ENCODE measurements around the gene ZNF432. TPM values are rescaled to one million over a fixed set of nuclear protein-coding genes. Genes with fewer than 3 reads are reported as not detected.
"Not testable (repeated sequence)": the region's sequence is repeated elsewhere in the genome, so short reads cannot be mapped to it uniquely, and the experiment has no call there.

Gene ZNF432
- polyA plus RNA-seq, 1 experiment = 1.9 TPM

DNA sequence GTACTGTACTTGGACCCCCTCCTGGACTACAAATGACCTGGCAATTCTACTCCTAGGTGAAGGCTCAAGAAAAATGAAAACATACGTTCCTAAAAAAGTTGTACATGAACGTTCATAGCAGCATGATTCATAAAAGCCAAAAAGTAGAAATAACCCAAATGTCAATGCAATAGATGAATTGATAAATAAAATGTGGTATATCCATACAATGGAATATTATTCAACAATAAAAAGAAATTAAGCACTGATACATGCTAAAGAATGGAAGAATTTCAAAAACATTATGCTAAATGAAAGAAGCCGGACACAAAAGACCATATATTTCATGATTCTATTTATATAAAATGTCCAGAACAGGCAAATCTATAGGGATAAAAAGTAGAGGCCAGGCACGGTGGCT is 9.5 kb downstream of the ZNF432 start:
- Histone ChIP-seq H3K4me3 (ENCODE audit: low read depth, low read length) (no peak overlapping the region), H3K36me3 (ENCODE audit: control insufficient read depth, insufficient read depth, low read length) (peaks cover 17% of the 10 kb centered on the region), H3K27me3 (ENCODE audit: control insufficient read depth, insufficient read depth, low read length) (no peaks in the 10 kb centered on the region)
- ChIA-PET POLR2A (no interaction called here), CTCF (no interaction called here)
- DNase-seq (ENCODE audit: low read depth) = no peak
- TF ChIP-seq, protein P1, sequence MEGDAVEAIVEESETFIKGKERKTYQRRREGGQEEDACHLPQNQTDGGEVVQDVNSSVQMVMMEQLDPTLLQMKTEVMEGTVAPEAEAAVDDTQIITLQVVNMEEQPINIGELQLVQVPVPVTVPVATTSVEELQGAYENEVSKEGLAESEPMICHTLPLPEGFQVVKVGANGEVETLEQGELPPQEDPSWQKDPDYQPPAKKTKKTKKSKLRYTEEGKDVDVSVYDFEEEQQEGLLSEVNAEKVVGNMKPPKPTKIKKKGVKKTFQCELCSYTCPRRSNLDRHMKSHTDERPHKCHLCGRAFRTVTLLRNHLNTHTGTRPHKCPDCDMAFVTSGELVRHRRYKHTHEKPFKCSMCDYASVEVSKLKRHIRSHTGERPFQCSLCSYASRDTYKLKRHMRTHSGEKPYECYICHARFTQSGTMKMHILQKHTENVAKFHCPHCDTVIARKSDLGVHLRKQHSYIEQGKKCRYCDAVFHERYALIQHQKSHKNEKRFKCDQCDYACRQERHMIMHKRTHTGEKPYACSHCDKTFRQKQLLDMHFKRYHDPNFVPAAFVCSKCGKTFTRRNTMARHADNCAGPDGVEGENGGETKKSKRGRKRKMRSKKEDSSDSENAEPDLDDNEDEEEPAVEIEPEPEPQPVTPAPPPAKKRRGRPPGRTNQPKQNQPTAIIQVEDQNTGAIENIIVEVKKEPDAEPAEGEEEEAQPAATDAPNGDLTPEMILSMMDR (IDR thresholded peaks at IDR 0.05; ENCODE audit: insufficient read depth, low read depth, low read length) = no peak

DNA sequence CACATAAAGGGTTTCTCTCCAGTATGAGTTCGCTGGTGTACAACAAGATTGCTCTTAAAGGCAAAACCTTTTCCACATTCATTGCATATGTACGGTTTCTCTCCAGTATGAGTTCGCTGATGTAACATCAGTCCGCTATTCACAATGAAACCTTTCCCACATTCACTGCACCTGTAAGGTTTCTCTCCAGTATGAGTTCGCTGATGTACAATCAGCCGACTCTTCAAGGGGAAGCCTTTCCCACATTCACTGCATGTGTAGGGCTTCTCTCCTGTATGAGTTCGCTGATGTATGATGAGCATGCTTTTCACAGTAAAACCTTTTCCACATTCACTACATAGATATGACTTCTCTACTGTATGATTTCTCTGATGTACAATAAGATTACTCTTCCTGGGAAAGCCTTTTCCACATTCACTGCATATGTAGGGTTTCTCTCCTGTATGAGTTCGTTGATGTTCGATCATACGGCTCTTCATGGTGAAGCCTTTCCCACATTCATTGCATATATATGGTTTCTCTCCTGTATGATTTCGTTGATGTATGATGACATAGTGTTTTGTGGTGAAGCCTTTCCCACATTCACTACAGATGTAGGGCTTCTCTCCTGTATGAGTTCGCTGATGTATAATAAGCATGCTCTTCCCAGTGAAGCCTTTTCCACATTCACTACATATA is 14.4 kb downstream of the ZNF432 start:
- CTCF ChIA-PET = no interaction called here

DNA sequence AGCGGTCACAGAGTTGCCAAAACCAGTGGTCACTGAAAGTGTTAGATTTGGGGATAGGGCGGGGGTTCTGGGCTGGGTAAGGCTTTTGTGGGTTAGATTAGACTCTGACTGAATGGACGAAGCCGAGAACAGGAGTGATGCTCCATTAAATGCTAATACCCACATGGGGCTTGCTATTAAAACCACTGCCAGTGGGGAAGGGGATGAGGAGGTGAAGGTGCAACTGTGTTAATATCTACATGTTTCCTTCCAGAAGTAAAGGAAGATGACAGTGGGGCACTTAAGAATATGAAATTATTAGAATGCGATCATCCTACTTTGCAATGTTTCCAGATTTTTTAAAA is 19.9 kb downstream of the ZNF432 start:
- POLR2A ChIA-PET = no interaction called here
- Histone ChIP-seq H3K36me3 (ENCODE audit: control insufficient read depth, insufficient read depth, low read length) (peaks cover 6% of the 10 kb centered on the region), H3K4me3 (ENCODE audit: low read depth, low read length) (peak overlapping the region; percentile 53), H3K27me3 (ENCODE audit: control insufficient read depth, insufficient read depth, low read length) (no peaks in the 10 kb centered on the region)
- TF ChIP-seq, protein P1 (IDR thresholded peaks at IDR 0.05; ENCODE audit: insufficient read depth, low read depth, low read length) = no peak
- no peak for DNase-seq (ENCODE audit: low read depth)
- CTCF ChIA-PET = no interaction called here

More for the DNA sequence above, 14.4 kb downstream of the ZNF432 start:
- Histone ChIP-seq H3K4me3 (ENCODE audit: low read depth, low read length) (no peak overlapping the region), H3K36me3 (ENCODE audit: control insufficient read depth, insufficient read depth, low read length) (peaks cover 14% of the 10 kb centered on the region), H3K27me3 (ENCODE audit: control insufficient read depth, insufficient read depth, low read length) (no peaks in the 10 kb centered on the region)
- POLR2A ChIA-PET = no interaction called here
- TF ChIP-seq, protein P1 (IDR thresholded peaks at IDR 0.05; ENCODE audit: insufficient read depth, low read depth, low read length) = no peak
- no peak for DNase-seq (ENCODE audit: low read depth)

DNA sequence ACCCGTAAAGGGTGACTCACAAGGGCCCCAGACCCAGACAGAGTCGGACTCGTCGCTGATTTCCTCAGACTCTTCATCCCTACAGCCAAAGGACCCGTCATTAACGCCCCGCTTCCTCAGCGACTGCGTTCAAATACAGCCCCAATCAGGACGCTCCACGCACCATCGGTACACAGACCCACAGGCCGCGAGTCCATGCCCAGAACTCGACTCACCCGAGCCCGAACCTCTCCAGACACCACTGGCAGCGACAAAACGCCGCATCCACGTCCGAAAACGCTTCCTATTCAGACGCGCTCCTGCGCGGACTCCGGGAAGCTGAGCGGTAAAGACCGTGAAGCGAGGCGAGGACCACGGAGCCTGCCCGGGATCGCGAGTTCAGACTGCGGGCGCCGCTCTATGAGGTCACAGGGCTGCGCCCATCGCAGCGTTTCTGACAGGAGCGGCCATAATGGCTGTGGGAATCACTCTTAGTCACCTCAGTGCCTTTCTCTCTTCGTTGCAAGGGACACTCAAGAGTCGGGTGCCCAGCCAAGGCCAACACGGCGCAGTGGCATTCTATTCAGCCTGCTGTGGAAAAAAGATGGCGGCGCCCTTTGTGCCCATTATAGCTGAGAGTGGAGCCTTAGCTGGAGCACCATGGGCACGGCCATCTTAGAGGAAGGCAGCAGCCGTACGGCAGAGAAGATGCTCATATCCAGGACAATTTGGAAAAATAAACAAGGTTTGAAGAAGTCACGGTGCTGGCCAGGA is 20.4 kb downstream of the ZNF432 start, which contains the start of gene ZNF614:
ZNF614 (minus strand) TSS at position 353 of the 753 bp plus-strand sequence. CDS start 2,634 bp downstream, outside the sequence.
- ChIA-PET POLR2A (no interaction called here), CTCF (no interaction called here)
- TF ChIP-seq, protein P1 (IDR thresholded peaks at IDR 0.05; ENCODE audit: insufficient read depth, low read depth, low read length) = no peak
- peaks cover 7% of the 10 kb centered on the region for H3K36me3 ChIP-seq (ENCODE audit: control insufficient read depth, insufficient read depth, low read length)
- peak within 1 kb of the TSS; percentile 53 for H3K4me3 ChIP-seq (ENCODE audit: low read depth, low read length)
- peak; percentile 40 for DNase-seq (ENCODE audit: low read depth)
- no peaks in the 10 kb centered on the region for H3K27me3 ChIP-seq (ENCODE audit: control insufficient read depth, insufficient read depth, low read length)

DNA sequence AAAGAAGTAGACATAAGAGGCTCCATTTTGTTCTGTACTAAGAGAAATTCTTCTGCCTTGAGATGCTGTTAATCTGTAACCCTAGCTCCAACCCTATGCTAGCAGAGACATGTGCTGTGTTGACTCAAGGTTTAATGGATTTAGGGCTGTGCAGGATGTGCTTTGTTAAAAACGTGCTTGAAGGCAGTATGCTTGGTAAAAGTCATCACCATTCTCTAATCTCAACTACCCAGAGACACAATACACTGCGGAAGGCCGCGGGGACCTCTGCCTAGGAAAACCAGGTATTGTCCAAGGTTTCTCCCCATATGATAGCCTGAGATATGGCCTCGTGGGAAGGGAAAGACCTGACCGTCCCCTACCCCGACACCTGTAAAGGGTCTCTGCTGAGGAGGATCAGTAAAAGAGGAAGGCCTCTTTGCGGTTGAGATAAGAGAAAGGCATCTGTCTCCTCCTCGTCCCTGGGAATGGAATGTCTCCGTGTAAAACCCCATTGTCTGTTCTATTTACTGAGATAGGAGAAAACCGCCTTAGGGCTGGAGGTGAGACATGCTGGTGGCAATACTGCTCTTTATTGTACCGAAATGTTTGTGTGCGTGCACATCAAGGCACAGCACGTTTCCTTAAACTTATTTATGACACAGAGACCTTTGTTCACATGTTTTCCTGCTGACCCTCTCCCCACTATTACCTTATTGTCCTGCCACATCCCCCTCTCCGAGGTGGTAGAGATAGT is 22.2 kb downstream of the ZNF432 start:
- H3K36me3 ChIP-seq (ENCODE audit: control insufficient read depth, insufficient read depth, low read length); CTCF ChIA-PET; DNase-seq (ENCODE audit: low read depth); H3K27me3 ChIP-seq (ENCODE audit: control insufficient read depth, insufficient read depth, low read length); H3K4me3 ChIP-seq (ENCODE audit: low read depth, low read length); POLR2A ChIA-PET: not testable (repeated sequence)

DNA sequence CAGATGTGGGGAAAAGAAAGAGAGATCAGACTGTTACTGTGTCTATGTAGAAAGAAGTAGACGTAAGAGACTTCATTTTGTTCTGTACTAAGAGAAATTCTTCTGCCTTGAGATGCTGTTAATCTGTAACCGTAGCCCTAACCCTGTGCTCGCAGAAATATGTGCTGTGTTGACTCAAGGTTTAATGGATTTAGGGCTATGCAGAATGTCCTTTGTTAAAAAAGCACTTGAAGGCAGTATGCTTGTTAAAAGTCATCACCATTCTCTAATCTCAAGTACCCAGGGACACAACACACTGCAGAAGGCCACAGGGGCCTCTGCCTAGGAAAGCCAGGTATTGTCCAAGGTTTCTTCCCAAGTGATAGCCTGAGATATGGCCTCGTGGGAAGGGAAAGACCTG is 24.2 kb downstream of the ZNF432 start:
- peaks cover 12% of the 10 kb centered on the region for H3K36me3 ChIP-seq (ENCODE audit: control insufficient read depth, insufficient read depth, low read length)
- H3K4me3 ChIP-seq (ENCODE audit: low read depth, low read length); H3K27me3 ChIP-seq (ENCODE audit: control insufficient read depth, insufficient read depth, low read length); POLR2A ChIA-PET; CTCF ChIA-PET; DNase-seq (ENCODE audit: low read depth): not testable (repeated sequence)

Data from BJ (cell line).